Medulla oblongata (tissue), 1 donor: ENCODE measurements around the gene CMIP.

ENCODE experiments used
- DNase-seq: peaks from one replicate; pipeline ENCODE4 v3.0.0-alpha.2; 2015; ENCODE audit errors: extremely low spot score

The CMIP gene

DNA sequence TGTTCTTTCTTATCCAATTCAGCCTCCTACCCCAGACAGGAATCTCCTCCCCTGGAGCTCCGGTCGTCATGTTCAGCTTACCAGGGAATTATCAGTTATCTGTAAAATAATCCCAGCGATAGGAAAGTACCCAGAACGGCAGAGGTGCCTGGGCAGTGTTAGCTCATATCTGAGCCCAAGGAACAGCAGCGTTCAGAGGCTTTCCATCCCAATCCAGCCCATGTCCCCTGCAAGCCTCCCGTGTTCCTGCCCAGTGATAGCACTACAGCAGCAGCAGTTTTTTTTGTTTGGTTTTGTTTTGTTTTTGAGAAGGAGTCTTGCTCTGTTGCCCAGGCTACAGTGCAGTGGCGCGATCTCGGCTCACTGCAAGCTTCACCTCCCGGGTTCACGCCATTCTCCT, 158.2 kb downstream of the CMIP start:
- DNase-seq = no peak

DNA sequence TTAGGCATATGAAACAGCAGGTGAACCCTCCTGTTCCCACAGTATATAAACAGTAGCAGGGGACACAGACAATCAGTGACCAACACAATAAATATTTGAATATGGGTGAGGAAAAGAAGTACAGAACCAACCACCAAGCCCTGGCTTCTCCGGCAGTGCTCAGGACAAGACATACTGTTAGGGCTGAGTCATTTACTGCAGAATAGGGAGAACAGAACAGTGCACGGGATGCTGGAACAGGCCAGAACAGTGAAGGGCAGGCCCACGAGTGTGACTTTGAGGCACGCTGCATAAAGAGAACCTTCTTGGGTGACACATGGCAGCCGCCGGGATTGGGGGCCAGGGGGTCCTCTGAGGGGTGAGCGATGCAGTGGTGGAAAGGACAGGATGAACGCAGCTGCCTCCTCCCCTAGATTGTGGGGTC, 160.4 kb downstream of the CMIP start:
- DNase-seq = no peak

DNA sequence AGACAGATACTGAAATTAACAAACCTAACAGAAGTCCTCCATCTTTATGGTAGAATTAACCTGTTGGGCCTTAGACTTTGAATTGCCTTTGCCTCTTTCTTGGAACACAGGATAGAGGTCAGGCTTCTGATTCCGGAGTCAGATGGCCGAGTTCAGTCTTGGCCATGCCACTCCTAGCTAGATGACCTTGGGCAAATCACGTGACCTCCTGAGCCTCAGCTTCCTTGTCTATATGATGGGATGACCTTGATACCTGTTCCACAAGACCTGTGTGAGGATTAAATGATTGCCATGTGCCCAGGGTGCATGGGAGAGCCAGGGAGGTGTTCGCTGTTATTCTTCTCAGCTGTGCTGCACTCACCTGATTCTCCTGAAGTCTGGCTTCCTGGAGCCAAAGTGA, 161.4 kb downstream of the CMIP start:
- no peak for DNase-seq

DNA sequence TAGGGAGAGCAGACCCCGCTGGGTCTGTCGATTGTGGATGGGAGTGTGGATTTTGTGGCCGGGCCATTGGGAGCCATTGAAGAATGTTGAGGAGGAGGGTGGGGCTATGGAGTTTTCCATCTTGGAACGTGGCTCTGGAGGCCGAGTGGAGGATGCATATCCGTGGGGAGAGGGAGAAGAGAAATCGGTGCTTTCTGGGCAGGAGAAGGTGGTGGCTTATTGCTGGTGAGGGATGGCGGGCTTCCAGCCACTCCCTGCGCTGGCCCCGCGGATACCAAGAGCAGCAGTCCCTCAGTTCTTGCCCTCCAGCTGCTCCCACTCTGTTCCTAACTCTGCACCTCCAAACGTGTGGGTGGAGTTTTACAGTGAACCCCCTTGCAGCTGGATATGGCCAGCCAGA, 162.4 kb downstream of the CMIP start:
- no peak for DNase-seq

DNA sequence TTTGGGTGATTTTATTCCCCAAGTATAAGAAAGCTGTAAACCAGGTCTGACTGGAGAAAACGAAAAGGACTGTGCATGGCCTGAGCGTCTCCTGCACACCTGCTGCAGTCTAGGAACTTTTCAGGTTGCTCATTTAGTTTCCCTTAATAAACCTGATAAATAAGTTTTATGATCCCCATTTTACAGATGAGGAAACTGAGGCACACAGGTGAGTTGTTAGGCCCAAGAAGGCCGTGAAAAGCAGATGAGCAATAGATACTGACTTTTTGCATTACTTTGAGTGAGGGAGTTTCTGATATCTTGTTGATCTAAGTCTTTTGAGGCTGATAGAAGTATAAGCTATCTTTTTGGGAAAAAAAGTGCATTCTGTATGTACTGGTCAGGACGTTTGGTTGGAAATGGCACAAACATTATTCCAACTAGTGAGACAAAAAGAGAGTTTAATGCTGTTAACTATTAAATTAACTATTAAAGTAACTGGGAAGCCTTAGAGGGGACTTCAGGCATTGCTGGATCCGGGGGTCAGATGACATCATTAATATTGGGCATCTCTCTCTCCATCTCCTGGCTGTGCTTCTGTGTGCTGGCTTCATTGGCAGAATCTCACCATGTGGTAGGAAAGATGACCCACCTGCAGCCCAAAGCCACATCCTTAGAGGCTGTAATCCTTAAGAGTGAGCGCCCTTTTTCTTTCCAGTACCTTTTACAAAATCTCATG, 163.4 kb downstream of the CMIP start:
- DNase-seq = no peak

DNA sequence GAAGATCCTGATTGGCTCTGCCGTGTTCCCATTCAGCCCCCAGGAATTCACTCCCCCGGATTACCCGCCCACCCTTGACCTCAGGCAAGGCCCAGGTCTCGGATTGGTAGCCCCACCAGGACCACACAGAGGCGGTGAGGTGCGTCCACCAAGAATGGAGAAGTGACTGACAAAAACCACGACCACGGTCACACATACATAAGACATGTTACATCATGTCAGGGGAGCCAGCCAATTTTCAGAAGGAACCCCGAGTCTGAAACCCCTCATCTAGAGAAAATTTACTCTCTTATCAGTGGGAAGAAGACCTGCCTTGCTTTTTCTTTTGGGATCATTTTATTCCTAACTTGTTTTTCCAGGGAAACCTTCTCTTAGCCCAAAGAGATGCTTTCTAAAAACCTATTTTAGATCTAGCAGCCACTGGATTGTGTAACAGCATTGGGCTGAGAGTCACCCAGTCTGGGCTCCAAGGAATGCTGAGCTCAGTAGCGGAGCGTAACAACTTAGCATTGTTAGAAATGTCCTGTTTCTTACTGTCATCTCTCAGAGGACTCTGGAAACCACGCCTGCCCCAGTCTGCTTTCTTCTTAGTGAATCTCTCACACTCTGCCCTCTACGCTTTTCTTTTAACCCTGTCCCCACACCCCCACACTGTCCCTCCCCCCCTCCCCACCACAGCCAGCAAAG, 164.1 kb downstream of the CMIP start:
- peak; percentile 47 for DNase-seq

DNA sequence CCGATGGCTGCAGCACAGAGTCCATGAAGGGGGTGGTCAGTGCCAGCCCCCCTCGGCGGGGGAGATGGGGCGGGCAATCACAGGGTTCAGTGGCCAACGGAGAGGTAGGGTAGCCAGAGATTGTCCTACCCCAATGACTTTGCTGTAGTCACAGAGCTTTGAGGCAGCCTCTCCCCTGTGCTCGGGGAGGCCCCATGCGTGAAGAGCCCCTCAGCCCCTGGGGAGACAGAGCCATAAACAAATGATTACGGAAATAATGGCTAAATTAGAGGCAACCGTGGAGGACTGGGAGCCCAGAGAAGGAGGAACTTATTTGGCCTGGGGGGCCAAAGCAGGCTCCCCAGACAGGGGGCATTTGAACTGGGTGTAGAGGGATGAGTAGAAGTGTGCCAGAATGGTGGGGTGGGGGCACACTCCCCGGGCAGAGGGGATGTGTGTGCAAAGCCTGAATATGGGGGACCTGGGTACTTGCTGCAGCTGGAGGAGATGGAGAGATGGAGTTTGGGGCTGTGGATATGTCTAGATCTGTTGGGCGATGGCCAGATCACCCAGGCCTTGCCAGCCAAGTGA, 164.8 kb downstream of the CMIP start:
- no peak for DNase-seq

DNA sequence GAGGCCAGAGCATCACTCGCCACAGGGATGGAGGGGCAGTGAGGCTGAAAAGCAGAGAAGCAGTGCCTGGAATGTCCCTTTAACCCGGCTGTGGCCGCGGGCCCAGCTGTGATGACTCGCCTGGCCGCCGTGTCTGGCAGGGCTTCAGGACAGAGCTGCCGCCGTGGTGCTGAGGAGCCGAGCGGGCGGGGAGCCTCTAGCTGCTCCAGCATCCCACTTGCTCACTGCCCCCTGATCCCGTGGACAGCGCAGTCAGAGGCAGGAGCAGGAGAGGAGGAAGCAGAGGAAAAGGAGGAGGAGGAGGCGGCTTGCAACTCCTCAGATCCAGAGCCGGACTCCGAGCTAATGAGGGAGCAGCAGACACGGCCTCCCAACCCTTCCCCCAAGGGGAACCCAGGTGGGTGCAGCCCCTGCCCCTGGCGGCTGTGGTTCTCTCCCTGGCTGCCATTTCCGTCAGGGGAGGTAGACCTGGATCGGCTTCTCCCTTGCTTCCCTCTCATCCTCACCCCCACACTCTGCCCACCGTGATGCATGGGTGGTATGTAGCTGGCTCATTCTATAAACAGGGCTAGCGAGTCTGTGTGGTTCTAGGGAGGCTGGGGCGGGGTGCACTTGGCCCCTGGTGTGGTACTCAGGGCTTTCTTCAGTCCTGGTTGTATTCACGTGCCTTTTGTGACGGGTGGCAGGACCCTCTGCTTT, 165.7 kb downstream of the CMIP start:
- DNase-seq = peak; percentile 78

DNA sequence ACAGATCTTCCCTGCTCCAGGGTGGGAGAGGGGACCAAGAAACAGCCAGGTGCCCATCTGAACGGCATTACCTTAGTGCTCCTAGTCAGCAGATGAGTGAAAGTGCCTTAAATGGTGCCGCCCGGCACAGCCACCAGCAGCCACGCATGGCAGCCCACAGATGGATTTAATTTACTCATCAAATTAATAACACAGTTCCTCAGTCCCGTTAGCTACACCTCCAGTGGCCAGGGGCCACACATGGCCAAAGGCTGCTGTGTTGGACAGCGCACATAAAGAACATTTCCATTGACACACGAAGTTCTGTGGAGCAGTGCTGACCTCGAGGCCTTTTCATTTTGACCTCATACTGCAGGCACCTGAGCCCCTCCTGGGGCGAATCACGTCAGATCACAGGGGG, 166.3 kb downstream of the CMIP start:
- no peak for DNase-seq

DNA sequence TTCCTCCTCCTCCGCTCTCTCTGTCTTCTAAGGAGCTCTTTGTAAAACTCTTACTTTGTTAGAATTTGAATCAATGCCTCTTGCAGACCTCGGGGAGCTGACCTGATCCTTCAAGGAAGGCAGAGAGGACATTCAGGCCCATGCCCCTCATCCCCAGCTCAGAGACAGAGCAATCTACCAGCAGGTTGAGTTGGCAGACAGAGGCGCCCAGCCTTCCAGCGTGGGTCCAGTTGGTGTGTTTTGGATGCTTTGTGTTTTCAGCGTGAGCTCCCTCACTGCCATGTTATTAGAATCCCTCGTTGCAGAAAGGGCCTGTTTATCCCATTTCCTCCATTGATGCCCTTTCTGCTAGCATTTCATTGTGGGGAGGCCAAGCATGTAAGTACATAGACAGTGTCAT, 167.1 kb downstream of the CMIP start:
- no peak for DNase-seq

DNA sequence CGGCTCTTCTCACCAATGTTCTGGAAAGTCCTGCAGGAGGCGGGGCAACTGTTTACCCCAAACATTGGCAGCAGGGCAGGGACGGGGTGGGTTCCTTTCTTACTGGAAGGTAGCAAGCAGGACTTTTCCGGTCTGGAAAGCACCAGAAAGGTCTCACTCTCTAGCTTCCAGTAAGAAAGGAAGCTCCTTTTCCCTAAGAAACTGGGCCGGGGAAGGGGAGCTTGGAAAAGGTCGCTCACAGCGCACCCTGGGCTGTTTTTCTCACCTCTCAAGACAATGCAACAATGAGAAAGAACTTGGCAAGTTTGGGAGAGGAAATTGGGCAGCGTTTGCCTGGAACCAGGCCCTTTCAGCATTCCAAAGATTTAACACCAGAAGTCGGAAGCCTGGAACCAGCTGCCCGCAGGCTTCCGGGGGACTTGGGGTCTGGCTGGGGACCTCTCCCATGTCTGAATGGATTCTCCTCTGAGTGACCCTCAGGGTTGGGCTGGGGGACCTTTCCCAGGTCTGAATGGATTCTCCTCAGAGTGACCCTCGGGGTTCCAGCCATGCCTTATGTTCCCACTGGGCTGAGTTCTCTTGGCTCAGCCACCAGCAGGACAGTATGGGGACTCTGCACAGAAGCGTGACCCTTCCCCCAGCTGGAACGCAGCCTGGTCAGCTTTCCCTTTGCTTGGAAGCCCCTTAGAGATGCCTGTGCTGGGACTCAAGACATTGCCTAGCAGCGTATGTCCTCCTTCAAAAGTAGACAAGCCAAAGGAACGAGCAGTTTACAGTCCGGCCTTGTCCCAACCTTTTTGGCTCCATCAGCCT, 167.9 kb downstream of the CMIP start:
- peak; percentile 58 for DNase-seq

DNA sequence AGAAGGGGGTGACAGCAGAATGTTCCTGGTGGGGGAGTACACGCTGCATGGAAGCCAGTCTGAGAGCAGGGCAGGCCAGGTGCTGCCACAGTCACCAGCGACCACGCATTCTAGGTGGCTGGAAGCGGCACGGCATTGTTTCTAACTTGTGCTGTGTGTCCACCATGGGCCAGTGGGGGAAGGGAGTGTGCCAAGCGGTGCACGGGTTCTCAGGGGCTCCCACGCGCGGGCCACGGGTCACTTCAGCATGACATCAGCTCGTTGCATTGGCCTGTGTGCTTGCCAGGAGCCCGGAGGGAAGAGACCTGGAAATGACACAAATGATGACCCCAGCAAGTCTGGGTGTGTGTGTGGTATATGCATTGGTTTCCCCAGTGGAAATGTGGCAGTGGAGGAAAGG, 169.6 kb downstream of the CMIP start:
- DNase-seq = no peak

DNA sequence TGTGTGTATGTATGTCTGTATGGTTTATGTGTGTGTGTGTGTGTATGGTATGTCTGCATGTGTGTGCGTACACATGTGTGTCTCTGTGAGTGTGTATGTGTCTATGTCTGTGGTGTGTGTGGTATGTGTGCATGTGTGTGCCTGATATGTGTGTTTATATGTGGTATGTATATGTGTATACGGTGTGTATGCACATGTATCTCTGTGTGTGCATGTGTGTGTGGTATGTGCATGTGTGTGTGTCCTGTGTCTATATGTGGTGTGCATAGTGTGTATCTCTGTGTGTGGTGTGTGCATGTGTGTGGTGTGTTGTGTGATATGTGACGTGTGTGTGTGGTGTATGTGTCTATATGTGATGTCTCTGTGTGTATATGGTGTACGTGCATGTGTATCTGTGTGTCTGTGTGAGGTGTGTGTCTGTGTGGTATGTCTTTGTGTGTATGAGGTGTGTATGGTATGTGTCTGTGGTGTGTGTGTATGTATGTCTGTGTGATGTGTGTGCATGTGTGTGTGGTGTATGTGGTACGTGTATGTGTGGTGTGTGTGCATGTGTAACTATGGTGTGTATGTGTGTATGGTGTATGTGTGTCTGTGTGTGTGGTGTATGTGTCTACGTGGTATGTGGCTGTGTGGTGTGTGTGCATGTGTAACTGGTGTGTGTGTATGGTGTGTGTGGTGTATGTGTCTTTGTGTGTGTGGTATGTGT, 170.2 kb downstream of the CMIP start:
- no peak for DNase-seq

DNA sequence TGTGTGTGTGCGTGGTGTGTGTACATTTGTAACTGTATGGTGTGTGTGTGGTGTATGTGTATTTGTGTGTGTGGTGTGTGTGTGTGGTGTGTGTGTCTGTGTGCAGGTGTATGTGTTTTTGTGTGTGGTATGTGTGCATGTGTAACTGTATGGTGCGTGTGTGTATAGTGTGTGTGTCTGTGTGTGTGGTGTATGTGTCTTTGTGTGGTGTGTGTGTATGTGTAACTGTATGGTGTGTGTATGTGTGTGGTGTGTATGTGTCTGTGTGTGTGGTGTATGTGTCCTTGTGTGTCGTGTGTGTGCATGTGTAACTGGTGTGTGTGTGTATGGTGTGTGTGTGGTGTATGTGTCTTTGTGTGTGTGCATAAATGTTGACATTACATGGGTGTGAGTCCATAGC, 170.8 kb downstream of the CMIP start:
- DNase-seq = no peak

DNA sequence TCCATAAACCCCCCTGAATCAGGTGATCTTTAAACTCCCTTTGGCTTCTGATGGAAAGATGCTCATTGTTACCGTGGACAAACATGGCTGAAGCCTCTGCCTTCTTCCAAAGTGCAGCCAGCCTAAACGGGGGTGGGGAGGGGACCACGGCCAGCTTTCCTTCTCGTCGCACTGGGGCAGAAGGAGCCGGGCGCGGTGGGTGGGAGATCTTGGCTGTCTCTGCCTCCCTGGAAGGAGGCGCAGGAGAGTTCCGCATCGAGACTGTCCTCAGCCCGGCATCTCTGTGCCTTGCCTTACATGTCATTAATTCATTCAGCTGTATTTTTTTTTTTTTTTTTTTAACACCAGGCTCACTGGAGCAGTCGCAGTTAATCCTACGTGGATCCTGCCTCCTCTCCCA, 171.2 kb downstream of the CMIP start:
- DNase-seq = no peak

DNA sequence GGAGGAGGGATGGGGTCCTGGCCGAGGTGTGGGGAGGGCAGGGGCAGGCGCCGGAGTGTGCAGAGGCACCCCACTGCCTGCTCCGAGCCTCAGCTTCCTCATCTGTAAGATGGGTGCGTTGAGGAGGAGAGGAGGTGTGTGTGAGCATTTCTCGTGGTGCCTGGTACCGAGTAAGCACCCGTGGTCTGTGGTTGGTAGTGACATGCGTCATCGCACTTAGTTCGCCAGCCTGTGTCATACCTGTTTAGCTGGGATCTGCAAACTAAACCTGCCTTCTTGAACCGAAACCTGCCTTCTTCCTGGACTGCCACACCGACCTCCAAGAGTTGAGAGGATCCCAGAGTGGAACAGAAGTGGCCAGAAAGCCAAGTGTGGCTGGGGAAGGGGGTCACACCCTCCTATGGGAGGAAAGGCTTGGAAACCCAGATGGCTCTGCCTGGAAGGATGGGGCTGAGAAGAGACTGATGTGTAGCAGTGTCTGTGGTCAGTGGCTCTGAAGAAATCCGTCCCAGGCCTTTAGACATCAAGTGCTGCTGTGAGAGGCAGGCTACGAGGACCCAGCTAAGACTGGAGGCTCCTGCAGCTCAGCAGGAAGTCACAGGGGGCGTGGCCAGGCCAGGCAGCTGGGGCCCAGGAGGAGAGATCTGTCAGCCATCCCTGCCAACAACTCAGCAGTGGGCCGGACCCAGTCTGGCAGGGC, 171.9 kb downstream of the CMIP start:
- DNase-seq = peak; percentile 63

DNA sequence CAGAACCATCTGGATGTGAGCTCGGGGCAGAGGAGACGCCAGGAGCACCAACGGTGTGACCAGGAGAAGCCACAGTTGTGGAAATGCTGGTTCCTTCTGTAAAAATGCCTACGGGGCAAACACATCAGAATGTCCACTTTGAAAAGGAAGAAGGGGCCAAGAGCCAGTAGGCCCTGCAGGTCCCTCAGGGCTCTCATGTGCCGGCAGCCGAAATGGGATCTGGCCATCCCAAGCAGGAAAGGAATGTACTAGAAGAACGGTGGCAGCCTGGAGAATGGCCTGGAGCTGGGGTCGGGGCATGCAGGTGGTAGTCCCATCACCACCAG, 172.4 kb downstream of the CMIP start:
- DNase-seq = no peak

DNA sequence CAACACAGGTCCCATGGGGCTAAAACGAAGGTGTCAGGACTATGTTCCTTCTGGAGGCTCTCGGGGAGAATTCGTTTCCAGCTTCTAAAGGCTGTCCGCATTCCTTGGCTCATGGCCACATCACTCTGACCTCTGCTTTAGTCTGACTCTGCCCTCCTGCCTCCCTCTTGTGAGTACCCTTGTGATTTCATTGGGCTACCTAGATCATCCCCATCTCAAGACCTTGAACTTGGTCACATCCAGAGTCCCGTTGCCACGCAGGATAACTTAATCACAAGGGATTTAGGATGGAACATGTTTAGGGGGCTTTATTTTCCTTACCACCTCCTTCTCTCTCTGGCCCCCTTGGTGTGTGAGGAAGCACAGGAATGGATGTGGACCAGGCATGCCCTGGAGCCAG, 173.6 kb downstream of the CMIP start:
- no peak for DNase-seq

DNA sequence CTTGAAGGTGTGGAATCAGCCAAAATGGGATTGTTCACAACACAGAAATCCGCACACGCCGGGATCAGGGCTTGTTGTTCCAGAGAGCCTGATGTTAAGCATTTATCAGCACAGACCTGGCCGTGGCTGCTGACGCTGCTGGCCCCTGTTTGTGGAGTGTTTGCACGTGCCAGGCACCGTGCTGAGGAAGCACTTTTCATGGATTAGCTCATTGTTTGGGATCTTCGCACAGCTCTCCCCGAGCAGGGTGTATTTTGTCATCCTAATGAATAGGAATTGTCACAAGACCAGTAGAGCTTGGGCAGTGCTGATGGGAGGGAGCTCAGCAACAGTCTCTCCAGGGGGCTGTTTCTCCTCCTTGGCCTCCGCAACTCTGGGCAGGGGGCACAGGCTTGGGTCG, 174.1 kb downstream of the CMIP start:
- peak; percentile 89 for DNase-seq

DNA sequence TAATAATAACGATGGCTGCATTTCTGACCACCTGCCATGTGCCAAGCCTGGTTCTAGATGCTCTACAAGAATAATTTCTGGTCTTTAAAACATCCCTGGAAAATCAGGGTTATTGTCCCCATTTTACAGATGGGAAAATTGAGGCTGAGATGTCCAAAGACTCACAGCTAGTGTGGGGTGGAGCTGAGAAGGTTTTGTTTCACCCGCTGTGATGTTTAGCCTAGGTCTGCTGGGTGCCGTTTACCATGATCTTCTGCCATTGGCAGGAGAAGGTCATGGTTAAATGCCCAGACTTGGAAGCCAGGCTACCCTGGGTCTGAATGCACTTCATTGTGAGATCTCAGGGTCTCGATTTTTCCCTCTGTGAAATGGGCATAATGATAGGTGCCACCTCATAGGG, 175.4 kb downstream of the CMIP start:
- DNase-seq = no peak

DNA sequence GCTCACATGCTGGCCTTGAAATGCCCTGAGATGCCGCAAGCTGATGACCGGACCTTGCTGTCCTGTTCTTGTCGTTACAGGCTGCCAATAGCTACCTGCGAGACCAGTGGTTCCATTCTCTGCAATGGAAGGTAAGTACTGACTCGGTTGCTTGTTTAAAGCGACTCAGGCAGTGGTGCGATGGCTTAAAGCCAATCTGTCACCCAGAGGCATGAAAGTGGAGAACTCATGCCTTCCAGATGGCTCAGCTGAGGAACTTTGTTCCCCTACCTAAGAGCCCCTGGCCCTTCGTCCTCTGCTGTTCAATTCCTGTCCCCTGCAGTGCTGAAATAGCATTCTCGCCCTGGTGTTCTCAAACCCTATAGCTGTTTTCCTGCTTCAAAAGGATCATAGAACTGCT, 176.2 kb downstream of the CMIP start:
- DNase-seq = no peak
